ENCODE data around the gene CHAF1B. TPM values are rescaled to one million over a fixed set of nuclear protein-coding genes. Genes with fewer than 3 reads are reported as not detected.

The CHAF1B gene
- polyA plus RNA-seq, 1 of the 3 experiments (the other 2 are of a cell fraction), result 6.8 TPM

DNA sequence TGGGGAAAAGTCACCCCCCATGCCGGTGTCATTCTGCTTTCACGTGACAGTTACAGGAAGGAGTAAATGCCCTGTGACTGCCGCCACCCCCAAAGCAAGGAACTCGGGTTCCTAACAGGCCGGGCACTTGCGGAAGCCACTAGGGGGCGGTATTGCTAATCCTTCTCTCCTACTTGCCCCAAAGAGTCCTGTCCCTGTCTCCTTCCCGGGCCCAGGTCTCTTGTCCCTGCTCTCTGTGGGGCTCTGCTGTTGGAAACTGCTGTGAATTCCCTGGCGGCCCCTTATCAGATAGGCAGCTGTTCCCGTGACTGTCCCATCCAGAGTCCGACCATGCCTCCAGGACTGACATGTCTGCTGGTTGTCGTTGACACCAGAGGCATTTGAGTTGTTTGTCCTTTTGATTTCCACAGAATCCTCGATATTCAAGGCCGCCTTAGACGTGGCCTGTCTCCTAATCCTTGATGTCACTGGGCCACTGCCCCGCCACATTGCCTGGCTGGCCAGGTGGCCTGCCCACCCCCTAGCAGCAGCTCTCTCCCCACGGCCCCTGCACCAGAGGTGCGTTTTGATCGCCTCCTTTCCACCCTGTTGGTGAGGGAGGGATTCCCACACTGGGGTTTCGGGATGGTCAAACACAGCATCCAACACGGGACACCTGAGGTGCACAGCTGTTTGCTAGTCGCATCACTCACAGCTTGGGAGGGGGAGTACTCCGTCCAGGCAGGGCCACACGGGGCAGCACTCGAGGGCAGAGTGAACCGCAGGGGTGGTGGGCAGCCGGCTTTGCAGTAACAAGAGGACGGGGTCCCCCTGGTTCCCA lies 37.3 kb downstream of the CHAF1B start:
- Histone ChIP-seq H3K9me2 (no peaks in the 10 kb centered on the region), H4K20me1 (ENCODE audit: insufficient read depth) (no peaks in the 10 kb centered on the region), H3K27me3 (ENCODE audit: insufficient read depth) (no peaks in the 10 kb centered on the region), H3K4me1 (ENCODE audit: control insufficient read depth in 1 of 2, insufficient read depth in 2 of 2, low read depth in 1 of 2, low read length in 1 of 2) (peaks cover 0 to 5% of the 10 kb centered on the region in 2 experiments; a peak in 2 of 4 replicates), H3K9me3 (no peaks in the 10 kb centered on the region), H2AFZ (ENCODE audit: low read depth) (no peak overlapping the region), H3F3A (replicated peaks; ENCODE audit: insufficient read depth) (peaks cover 9% of the 10 kb centered on the region), H3K9ac (no peak overlapping the region), H3K4me2 (no peak overlapping the region), H3K4me3 (ENCODE audit: low read depth in 2 of 2, low read length in 1 of 2) (peak overlapping the region in 1 of 2 experiments; percentile 37; a peak in 1 of 4 replicates), H3K36me3 (replicated peaks in 1 of 2; ENCODE audit: control insufficient read depth in 1 of 2, insufficient read depth in 2 of 2, low read length in 1 of 2) (peaks cover 0 to 4% of the 10 kb centered on the region in 2 experiments), H3K79me2 (ENCODE audit: insufficient read depth) (no peaks in the 10 kb centered on the region), H3K27ac (ENCODE audit: low read depth in 2 of 2, low read length in 1 of 2) (no peak overlapping the region)
- DNase-seq, result peak; percentile 59
- CTCF ChIA-PET, result interaction anchor here (0.6 to 1.6 kb wide), 14 partner anchors 9 to 281 kb away, joined by 3 to 5 read pairs (median 3); no protein-coding TSS in a partner anchor
- WGBS (ENCODE audit: low lambda C conversion rate), result 51% methylated on average over 19 of the region's 28 CpGs
- POLR2A ChIA-PET, result no interaction called here
- TF ChIP-seq SMC3 (IDR thresholded peaks at IDR 0.05; ENCODE audit: low read depth, low read length) (peak; percentile 13; the same call in 1 of the 2 replicates), GATA2 (CRISPR knock-in tag; IDR thresholded peaks at IDR 0.05) (no peak), JUND (IDR thresholded peaks at IDR 0.05) (no peak), RAD21 (IDR thresholded peaks at IDR 0.05; ENCODE audit: low read length) (peak; percentile 23; the same call in 1 of the 2 replicates)
- TF ChIP-seq, protein P1, sequence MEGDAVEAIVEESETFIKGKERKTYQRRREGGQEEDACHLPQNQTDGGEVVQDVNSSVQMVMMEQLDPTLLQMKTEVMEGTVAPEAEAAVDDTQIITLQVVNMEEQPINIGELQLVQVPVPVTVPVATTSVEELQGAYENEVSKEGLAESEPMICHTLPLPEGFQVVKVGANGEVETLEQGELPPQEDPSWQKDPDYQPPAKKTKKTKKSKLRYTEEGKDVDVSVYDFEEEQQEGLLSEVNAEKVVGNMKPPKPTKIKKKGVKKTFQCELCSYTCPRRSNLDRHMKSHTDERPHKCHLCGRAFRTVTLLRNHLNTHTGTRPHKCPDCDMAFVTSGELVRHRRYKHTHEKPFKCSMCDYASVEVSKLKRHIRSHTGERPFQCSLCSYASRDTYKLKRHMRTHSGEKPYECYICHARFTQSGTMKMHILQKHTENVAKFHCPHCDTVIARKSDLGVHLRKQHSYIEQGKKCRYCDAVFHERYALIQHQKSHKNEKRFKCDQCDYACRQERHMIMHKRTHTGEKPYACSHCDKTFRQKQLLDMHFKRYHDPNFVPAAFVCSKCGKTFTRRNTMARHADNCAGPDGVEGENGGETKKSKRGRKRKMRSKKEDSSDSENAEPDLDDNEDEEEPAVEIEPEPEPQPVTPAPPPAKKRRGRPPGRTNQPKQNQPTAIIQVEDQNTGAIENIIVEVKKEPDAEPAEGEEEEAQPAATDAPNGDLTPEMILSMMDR (IDR thresholded peaks at IDR 0.05), result peak; percentile 82

DNA sequence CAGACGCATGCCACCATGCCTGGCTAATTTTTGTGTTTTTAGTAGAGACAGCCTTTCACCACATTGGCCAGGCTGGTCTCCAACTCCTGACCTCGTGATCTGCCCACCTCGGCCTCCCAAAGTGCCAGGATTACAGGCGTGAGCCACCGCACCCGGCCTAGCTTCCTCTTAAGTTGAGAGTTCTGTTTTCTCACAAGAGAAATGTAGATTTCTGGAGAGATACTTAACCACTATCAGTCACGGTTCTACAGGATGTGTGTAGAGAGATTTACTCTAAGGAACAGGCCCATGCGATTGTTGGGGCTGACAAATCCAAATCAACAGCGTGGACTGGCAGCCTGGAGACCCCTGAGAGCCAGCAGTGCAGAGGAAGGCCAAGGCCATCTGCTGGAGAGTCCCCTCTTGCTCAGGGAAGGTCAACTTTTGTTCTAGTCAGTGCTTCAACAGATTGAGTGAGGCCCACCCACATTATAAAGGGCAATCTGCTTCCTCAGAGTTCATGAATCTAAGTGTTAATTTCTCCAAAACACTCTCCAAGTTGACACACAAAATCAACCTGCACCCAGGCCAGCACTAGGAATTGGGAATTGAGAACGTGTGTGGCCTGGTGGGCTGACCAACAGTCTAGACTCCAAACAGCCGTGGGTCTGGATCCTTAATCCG lies 38.7 kb downstream of the CHAF1B start:
- peaks cover 9% of the 10 kb centered on the region for H3F3A ChIP-seq (replicated peaks; ENCODE audit: insufficient read depth)
- peaks cover 0 to 5% of the 10 kb centered on the region in 2 experiments; a peak in 2 of 4 replicates for H3K4me1 ChIP-seq (ENCODE audit: control insufficient read depth in 1 of 2, insufficient read depth in 2 of 2, low read depth in 1 of 2, low read length in 1 of 2)
- H4K20me1 ChIP-seq (ENCODE audit: insufficient read depth), result no peaks in the 10 kb centered on the region
- H3K79me2 ChIP-seq (ENCODE audit: insufficient read depth), result no peaks in the 10 kb centered on the region
- WGBS (ENCODE audit: low lambda C conversion rate), result 96% methylated on average over 12 of the region's 12 CpGs
- H3K9me2 ChIP-seq, result no peaks in the 10 kb centered on the region
- CTCF ChIA-PET, result no interaction called here
- DNase-seq, result no peak
- POLR2A ChIA-PET, result no interaction called here
- no peaks in the 10 kb centered on the region for H3K27me3 ChIP-seq (ENCODE audit: insufficient read depth)
- no peaks in the 10 kb centered on the region for H3K9me3 ChIP-seq
- no peak overlapping the region for H2AFZ ChIP-seq (ENCODE audit: low read depth)
- H3K4me3 ChIP-seq (ENCODE audit: low read depth in 2 of 2, low read length in 1 of 2), result no peak overlapping the region
- H3K9ac ChIP-seq, result no peak overlapping the region
- no peak overlapping the region for H3K27ac ChIP-seq (ENCODE audit: low read depth in 2 of 2, low read length in 1 of 2)
- no peak overlapping the region for H3K4me2 ChIP-seq
- H3K36me3 ChIP-seq (replicated peaks in 1 of 2; ENCODE audit: control insufficient read depth in 1 of 2, insufficient read depth in 2 of 2, low read length in 1 of 2), result no peaks in the 10 kb centered on the region
- TF ChIP-seq TCF12 (IDR thresholded peaks at IDR 0.05) (no peak), CHD2 (IDR thresholded peaks at IDR 0.05; ENCODE audit: low read length, partially characterized antibody) (no peak), EP300 (IDR thresholded peaks at IDR 0.05; ENCODE audit: borderline replicate concordance in 1 of 2, low read depth in 1 of 2, low read length in 1 of 2) (no peak), FOXJ3 (CRISPR knock-in tag; IDR thresholded peaks at IDR 0.05) (no peak), EZH2phosphoT487 (IDR thresholded peaks at IDR 0.05; ENCODE audit: borderline replicate concordance, low read depth) (no peak), RAD21 (IDR thresholded peaks at IDR 0.05; ENCODE audit: low read length) (no peak), NFIC (IDR thresholded peaks at IDR 0.05; ENCODE audit: borderline replicate concordance) (no peak), FOSL2 (IDR thresholded peaks at IDR 0.05; ENCODE audit: borderline replicate concordance, low read depth) (no peak), JUND (IDR thresholded peaks at IDR 0.05) (no peak), YY1 (IDR thresholded peaks at IDR 0.05; ENCODE audit: low read depth) (no peak), GATA2 (CRISPR knock-in tag; IDR thresholded peaks at IDR 0.05) (no peak), RCOR1 (IDR thresholded peaks at IDR 0.05; ENCODE audit: low read length) (no peak)
- TF ChIP-seq, protein P2, sequence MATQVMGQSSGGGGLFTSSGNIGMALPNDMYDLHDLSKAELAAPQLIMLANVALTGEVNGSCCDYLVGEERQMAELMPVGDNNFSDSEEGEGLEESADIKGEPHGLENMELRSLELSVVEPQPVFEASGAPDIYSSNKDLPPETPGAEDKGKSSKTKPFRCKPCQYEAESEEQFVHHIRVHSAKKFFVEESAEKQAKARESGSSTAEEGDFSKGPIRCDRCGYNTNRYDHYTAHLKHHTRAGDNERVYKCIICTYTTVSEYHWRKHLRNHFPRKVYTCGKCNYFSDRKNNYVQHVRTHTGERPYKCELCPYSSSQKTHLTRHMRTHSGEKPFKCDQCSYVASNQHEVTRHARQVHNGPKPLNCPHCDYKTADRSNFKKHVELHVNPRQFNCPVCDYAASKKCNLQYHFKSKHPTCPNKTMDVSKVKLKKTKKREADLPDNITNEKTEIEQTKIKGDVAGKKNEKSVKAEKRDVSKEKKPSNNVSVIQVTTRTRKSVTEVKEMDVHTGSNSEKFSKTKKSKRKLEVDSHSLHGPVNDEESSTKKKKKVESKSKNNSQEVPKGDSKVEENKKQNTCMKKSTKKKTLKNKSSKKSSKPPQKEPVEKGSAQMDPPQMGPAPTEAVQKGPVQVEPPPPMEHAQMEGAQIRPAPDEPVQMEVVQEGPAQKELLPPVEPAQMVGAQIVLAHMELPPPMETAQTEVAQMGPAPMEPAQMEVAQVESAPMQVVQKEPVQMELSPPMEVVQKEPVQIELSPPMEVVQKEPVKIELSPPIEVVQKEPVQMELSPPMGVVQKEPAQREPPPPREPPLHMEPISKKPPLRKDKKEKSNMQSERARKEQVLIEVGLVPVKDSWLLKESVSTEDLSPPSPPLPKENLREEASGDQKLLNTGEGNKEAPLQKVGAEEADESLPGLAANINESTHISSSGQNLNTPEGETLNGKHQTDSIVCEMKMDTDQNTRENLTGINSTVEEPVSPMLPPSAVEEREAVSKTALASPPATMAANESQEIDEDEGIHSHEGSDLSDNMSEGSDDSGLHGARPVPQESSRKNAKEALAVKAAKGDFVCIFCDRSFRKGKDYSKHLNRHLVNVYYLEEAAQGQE (IDR thresholded peaks at IDR 0.05; ENCODE audit: low read depth, low read length), result no peak
- TF ChIP-seq, protein P3, sequence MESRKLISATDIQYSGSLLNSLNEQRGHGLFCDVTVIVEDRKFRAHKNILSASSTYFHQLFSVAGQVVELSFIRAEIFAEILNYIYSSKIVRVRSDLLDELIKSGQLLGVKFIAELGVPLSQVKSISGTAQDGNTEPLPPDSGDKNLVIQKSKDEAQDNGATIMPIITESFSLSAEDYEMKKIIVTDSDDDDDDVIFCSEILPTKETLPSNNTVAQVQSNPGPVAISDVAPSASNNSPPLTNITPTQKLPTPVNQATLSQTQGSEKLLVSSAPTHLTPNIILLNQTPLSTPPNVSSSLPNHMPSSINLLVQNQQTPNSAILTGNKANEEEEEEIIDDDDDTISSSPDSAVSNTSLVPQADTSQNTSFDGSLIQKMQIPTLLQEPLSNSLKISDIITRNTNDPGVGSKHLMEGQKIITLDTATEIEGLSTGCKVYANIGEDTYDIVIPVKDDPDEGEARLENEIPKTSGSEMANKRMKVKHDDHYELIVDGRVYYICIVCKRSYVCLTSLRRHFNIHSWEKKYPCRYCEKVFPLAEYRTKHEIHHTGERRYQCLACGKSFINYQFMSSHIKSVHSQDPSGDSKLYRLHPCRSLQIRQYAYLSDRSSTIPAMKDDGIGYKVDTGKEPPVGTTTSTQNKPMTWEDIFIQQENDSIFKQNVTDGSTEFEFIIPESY (IDR thresholded peaks at IDR 0.05; ENCODE audit: borderline replicate concordance, low read depth), result no peak
- TF ChIP-seq, protein P4, sequence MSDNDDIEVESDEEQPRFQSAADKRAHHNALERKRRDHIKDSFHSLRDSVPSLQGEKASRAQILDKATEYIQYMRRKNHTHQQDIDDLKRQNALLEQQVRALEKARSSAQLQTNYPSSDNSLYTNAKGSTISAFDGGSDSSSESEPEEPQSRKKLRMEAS (IDR thresholded peaks at IDR 0.05; ENCODE audit: low read depth), result no peak

Measured in SK-N-SH (cell line).